Upper lobe of right lung (tissue), 1 donor: Measurements from ENCODE around the gene PRR11. TPM values are rescaled to one million over a fixed set of nuclear protein-coding genes. Genes with fewer than 3 reads are reported as not detected.
"Not testable (repeated sequence)": the region's sequence is repeated elsewhere in the genome, so short reads cannot be mapped to it uniquely, and the experiment has no call there.

Experiments
- ATAC-seq: fragments of 200-7000 bp; cut with Tn5 transposase; one replicate; pipeline ENCODE4 v1.9.1; 2020; ENCODE audit warnings: mild to moderate bottlenecking, moderate library complexity
- DNase-seq: peaks from one replicate; pipeline ENCODE4 v3.0.0-alpha.2; 2020
- H3K27ac ChIP-seq: fragments of 200-600 bp; one replicate; pipeline ENCODE4 v1.8.0; 2022
- H3K27me3 ChIP-seq: fragments of 200-600 bp; one replicate; pipeline ENCODE4 v1.8.0; 2022; ENCODE audit warnings: mild to moderate bottlenecking
- H3K36me3 ChIP-seq: fragments of 200-600 bp; one replicate; pipeline ENCODE4 v1.8.0; 2022
- H3K4me1 ChIP-seq: fragments of 200-600 bp; one replicate; pipeline ENCODE4 v1.8.0; 2022
- H3K4me3 ChIP-seq: fragments of 200-600 bp; one replicate; pipeline ENCODE4 v1.8.0; 2022; ENCODE audit warnings: mild to moderate bottlenecking
- H3K9me3 ChIP-seq: fragments of 200-600 bp; one replicate; pipeline ENCODE4 v1.8.0; 2022
- intact Hi-C: fragments of 100-400 bp; cut with DNase I; formaldehyde crosslinking; loops from one replicate; pipeline ENCODE4 v1.11.0; 2022
- total RNA-seq: library from RNA; stranded (reverse); fragmentation: NEBNext Ultra II Directional; extraction: Animal tissue kit (Norgen Biotek cat#: 25700); gene quantifications from one replicate; pipeline ENCODE4 v1.2.1, GENCODE V29; 2021
- TF ChIP-seq, protein P1 (sequence below): fragments of 200-600 bp; IDR thresholded peaks from one replicate; pipeline ENCODE4 v1.8.0; 2022; ENCODE audit warnings: antibody characterized with exemption
- donor health status: DM: no; HTN: yes; CAD: no; lungs with severe emphysema.

Gene PRR11
- total RNA-seq, 1 donor from 2014 or later = 2.4 TPM

DNA sequence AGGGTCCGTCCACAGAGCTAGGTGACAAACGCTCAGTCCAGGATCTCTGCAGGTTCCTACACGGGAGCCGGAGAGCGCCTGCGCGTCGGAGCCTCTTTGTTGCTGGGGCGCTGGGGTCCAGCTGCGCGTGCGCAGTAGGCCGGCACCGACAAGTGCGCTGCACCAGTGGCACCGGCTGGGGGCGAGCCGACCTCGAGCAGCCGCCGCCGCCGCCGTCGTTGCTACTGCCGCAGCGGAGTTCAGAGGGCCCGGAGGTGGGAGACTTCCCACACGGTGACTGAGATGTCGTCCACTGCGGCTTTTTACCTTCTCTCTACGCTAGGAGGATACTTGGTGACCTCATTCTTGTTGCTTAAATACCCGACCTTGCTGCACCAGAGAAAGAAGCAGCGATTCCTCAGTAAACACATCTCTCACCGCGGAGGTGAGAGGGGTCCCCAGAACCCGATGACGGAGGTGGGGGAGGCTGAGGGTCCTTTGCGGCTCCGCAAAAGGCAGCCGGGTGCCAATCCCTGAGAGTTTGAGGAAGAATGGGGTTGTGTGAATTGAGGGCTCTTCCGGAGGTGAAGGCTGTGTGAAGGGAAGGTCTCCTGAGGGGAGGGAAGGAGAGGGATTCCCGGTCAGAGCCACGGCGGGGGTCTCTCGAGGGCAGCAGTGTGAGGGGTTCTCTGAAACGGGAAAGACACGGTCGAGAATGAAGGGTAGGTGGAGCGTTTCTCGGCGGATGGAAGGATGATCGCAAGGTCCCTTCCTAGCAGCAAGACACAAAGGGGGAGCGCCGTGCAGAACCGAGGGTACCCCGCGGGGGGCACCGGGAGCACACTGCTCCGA, 65.0 kb downstream of the PRR11 start, which contains the start of gene GDPD1:
Gene GDPD1, plus strand, starts transcription at position 184 of the 831 bp plus-strand sequence. Its CDS starts 99 bp downstream, at position 283.
- Histone ChIP-seq H3K36me3 (no peaks in the 10 kb centered on the region), H3K4me3 (peak within 1 kb of the TSS; percentile 96), H3K9me3 (no peaks in the 10 kb centered on the region), H3K27me3 (no peaks in the 10 kb centered on the region), H3K27ac (peak within 1 kb of the TSS; percentile 77), H3K4me1 (no peaks in the 10 kb centered on the region)
- peak; percentile 99 for DNase-seq
- intact Hi-C loops = no loop called here
- ATAC-seq = peak; percentile 99
- TF ChIP-seq, protein P1, sequence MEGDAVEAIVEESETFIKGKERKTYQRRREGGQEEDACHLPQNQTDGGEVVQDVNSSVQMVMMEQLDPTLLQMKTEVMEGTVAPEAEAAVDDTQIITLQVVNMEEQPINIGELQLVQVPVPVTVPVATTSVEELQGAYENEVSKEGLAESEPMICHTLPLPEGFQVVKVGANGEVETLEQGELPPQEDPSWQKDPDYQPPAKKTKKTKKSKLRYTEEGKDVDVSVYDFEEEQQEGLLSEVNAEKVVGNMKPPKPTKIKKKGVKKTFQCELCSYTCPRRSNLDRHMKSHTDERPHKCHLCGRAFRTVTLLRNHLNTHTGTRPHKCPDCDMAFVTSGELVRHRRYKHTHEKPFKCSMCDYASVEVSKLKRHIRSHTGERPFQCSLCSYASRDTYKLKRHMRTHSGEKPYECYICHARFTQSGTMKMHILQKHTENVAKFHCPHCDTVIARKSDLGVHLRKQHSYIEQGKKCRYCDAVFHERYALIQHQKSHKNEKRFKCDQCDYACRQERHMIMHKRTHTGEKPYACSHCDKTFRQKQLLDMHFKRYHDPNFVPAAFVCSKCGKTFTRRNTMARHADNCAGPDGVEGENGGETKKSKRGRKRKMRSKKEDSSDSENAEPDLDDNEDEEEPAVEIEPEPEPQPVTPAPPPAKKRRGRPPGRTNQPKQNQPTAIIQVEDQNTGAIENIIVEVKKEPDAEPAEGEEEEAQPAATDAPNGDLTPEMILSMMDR = peak; percentile 74

DNA sequence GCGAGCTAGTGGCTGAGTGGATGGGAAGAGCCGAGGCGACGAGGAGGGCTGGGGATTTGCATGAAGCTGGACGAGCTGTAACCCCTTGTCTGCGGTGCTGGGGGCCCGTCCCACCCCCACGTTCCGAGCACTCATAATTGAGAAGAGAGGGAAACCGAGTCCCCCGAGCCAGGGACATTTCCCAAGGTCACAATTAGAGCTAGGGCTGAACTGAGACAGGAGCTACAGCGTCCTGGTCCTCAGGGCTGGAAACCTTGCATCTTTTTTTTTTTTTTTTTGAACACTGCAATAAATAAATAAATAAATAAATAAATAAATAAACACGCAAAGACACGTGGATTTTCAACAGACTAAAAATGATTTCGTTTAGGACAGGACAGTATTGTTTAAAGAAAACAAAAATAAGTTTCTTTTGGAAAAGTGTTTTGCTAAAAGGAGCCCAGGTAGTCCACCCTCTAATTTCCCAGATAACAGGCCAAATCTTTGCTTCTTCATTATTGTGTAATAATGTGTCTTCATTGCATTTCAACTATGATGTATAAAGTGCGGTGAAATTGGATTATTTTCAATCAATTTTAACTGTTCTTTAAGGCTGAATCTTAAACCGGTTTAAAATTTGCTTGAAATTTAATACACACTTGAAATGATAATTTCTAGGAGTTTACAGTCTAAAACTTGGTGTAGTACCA, 65.8 kb downstream of the PRR11 start:
- H3K4me3 ChIP-seq = peak overlapping the region; percentile 96
- DNase-seq (peak; percentile 63), ATAC-seq (no peak)
- H3K27ac ChIP-seq = peak overlapping the region; percentile 77
- TF ChIP-seq, protein P1 = no peak
- no peaks in the 10 kb centered on the region for H3K4me1 ChIP-seq
- intact Hi-C loops = no loop called here
- no peaks in the 10 kb centered on the region for H3K27me3 ChIP-seq
- H3K36me3 ChIP-seq = no peaks in the 10 kb centered on the region
- H3K9me3 ChIP-seq = no peaks in the 10 kb centered on the region

DNA sequence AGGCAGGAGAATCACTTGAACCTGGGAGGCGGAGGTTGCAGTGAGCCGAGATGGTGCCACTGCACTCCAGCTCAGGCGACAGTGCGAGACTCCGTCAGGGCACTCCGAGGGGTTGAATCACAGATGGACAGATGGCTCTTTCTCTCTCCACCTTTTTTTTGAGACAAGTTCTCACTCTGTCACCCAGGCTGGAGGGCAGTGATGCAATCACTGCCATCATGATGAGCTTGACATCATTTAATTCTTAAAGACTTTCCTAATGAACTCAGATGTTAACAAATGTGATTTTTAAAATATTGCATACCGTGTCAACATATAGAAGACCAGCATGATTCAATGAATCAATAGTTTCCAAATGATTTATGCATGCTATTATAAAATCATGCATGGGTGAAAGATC, 68.3 kb downstream of the PRR11 start:
- Histone ChIP-seq H3K27ac (no peak overlapping the region), H3K27me3 (no peaks in the 10 kb centered on the region), H3K4me3 (no peak overlapping the region), H3K36me3 (no peaks in the 10 kb centered on the region), H3K9me3 (no peaks in the 10 kb centered on the region), H3K4me1 (no peaks in the 10 kb centered on the region)
- ATAC-seq (no peak), DNase-seq (no peak)
- TF ChIP-seq, protein P1 = no peak
- intact Hi-C loops = no loop called here

DNA sequence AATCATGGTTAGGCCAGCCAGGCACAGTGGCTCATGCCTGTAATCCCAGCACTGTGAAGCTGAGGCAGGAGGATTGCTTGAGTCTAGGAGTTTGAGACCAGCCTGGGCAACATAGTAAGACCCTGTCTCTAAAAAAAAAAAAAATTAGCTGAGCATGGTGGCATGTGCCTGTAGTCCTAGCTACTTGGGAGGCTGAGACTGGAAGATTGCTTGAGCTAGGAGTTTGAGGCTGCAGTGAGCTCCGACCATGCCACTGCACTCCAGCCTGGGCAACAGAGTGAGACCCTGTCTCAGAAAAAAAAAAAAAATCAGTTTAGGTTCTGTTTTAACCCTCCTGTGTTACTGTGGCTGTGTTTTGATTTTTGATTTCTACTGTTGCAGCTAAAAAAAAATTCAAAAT, 73.0 kb downstream of the PRR11 start:
- H3K27ac ChIP-seq, H3K36me3 ChIP-seq, H3K9me3 ChIP-seq, DNase-seq, H3K4me1 ChIP-seq, ATAC-seq, H3K27me3 ChIP-seq, H3K4me3 ChIP-seq, intact Hi-C loops: not testable (repeated sequence)

DNA sequence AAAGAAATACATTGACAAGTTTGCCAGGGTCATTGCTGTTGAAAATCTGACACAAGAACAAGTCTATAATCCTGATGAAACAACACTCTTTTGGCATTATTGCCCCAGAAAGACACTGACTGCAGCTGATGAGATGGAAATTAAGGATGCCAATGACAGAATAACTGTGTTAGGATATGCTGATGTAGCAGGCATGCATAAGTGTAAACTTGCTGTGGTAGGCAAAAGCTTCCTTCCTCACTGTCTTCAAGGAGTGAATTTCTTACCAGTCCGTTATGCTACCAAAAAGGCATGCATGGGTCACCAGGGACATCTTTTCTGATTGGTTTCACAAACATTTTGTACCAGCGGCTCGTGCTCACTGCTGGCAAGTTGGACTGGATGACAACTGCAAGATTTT, 75.2 kb downstream of the PRR11 start:
- no peak for ATAC-seq
- no peaks in the 10 kb centered on the region for H3K9me3 ChIP-seq
- H3K4me3 ChIP-seq = no peak overlapping the region
- TF ChIP-seq, protein P1 = no peak
- no peaks in the 10 kb centered on the region for H3K27me3 ChIP-seq
- no peak overlapping the region for H3K27ac ChIP-seq
- intact Hi-C loops = no loop called here
- no peaks in the 10 kb centered on the region for H3K4me1 ChIP-seq
- no peak for DNase-seq
- no peaks in the 10 kb centered on the region for H3K36me3 ChIP-seq

DNA sequence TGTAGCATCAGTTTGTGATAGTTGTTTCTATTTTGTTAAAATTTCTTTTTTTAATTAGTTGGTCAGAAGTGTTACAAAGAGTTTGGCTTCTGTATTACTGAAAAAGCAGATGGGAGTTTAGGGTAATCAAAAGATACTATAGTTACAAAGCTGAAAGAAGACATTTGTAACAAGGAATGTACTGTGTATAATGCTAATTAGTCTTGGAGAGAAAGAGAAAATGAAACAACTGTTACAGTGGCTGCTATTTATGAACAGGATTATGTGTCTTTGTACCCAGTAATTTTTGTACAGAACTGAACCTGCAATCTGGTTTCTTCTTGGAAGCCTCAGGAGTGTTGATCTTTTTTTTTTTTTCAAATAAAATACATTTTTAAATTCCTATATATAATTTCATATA, 79.1 kb downstream of the PRR11 start:
- Histone ChIP-seq H3K36me3 (no peaks in the 10 kb centered on the region), H3K4me3 (no peak overlapping the region), H3K4me1 (no peaks in the 10 kb centered on the region), H3K9me3 (no peaks in the 10 kb centered on the region), H3K27me3 (no peaks in the 10 kb centered on the region), H3K27ac (no peak overlapping the region)
- DNase-seq = no peak
- intact Hi-C loops = no loop called here
- TF ChIP-seq, protein P1 = no peak
- no peak for ATAC-seq
